Fibroblast of peridontal ligament (primary cell): ENCODE measurements around the gene GOLGA2.
A peak's percentile ranks its signal among the peaks of the same experiment; 100 is the strongest.
"Not testable (repeated sequence)": the region's sequence is repeated elsewhere in the genome, so short reads cannot be mapped to it uniquely, and the experiment has no call there.

Experiments
- DNase-seq: peaks from one replicate; pipeline ENCODE4 v3.0.0-alpha.2; 2010; ENCODE audit errors: extremely low read depth

GOLGA2 gene

GRCh38 chr9:128292009-128292408 is 16.2 kb upstream of the GOLGA2 start:
- DNase-seq: no peak

GRCh38 chr9:128288273-128289004 is 12.6 kb upstream of the GOLGA2 start:
- no peak for DNase-seq

DNA sequence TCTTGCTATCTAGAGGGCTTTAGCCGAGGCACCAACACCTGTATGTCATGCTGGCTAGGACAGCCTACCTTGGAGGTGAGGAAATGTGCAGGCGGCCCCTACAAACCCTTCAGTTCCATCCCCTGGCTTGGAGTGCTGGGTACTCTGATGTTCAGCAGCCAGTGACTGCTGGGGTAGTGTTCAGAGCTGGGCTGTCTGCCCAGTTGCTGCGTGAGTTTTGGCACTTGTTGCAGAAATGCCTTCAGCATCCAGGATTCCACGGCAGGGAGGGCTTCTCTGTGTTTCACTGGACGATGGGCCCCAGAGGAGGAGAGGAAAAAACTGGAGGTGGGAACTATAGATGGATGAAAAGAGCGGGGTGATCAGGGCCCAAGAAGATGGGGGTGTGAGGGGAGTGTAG is 10.6 kb upstream of the GOLGA2 start:
- peak; percentile 75 for DNase-seq

DNA sequence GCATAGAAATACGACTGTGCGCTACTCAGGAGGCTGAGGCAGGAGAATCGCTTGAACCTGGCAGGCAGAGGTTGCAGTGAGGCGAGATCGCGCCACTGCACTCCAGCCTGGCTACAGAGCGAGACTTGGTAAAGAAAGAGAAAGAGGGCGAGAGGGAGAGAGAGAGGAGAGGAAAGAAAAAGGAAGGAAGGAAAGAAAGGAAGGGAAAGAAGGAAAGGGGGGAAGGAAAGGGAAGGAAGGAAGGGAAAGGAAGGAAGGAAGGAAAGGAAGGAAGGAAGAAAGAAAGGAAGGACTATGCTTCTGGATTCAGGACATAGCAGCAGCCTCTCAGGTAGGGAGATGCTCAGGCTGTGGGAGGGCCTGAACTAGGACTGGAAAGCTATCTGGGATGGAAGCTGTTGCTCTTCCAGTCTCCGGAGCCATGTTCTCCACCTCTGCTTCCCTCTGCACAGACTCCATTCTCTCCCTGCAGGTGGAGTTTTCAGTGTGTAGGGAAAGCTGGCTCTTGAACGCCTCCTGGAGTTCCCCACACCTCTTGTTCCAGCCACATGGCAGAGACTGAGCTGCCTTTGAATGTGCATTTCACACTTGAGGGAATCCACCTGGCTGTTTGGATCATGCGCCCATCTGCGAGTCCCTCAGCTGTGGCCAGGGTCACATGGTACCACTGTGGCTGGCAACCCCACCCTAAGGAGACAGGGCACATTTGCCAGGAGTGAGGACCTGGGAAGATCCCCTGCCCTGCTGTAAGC is 9.4 kb upstream of the GOLGA2 start:
- DNase-seq: no peak

DNA sequence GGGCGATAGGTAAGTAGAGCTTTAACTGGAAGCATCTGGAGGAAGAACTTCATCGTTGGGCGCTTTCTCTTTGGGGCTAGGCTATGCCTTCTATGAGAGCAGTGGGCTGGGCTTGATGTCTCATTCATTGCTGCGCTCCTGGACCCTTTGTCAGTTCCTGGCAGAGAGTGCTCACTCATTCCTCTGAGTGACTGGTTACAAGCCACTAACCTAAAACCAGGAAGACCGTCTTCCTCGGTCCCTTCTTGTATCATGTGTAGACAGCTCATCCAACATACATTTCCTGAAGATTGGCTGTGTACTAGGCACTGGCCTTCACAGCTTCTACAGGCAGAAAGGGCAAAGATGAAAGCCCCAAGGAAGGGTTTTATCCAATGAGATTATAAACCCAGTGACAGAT is 6.7 kb upstream of the GOLGA2 start:
- peak; percentile 33 for DNase-seq

GRCh38 chr9:128280084-128280622 is 4.3 kb upstream of the GOLGA2 start:
- no peak for DNase-seq

DNA sequence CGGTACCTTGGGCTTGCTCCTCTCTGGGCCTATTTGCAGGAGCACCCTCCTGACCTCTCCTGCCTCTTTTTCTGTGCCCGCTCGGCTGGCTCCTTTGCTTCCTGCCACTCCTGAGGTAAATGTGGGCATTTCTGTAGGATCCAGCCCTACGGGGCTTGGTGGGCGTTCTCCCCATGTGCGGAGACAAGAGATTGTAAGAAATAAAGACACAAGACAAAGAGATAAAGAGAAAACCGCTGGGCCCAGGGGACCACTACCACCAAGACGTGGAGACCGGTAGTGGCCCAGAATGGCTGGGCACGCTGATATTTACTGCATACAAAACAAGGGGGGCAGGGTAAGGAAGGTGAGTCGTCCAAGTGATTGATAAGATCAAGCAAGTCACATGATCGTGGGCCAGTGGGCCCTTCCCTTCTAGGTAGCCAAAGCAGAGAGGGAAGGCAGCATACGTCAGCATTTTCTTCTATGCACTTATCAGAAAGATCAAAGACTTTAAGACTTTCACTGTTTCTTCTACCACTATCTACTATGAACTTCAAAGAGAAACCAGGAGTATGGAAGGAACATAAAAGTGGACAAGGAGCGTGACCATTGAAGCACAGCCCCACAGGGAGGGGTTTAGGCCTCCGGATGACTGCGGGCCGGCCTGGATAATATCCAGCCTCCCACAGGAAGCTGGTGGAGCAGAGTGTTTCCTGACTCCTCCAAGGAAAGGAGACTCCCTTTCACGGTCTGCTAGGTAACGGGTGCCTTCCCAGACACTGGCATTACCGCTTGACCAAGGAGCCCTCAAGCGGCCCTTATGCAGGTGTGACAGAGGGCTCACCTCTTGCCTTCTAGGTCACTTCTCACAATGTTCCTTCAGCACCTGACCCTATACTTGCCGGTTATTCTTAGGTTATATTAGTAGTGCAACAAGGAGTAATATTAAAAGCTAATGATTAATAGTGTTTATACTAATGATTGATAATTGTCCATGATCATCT is 3.6 kb upstream of the GOLGA2 start:
- DNase-seq: not testable (repeated sequence)

DNA sequence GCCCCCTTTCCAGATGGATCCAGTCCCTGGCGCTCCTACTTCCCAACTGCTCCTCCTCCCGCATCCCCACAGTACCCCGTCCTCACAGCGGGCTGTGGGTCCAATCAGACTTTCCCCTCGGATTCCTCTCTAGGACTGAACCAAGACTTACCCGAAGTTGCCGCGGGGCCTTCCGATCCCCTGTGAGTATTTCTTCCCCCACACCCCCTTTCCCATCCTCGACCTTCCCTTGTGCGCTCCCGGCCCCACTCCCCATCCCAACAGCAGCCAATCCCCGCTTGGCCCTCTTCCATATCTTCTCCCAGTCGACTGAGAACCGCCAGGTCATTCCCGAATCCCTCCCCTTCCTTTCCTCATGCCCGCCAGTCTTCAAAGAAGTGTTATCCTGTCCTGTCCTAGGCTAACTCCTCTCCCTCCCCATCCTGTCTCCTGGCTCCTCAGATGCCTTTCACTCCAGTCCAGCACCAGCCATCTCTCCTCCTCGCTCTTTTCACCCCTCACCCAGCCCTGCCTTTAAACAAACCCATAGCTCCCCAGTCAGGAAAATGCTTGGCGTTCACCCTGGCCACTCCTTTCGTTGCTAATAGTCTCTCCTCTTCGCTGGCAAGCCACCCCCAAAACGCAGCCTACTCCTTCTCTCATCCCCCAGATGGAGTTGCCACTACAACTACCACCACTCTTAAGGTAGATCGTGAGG is 915 bp upstream of the GOLGA2 start:
- peak; percentile 42 for DNase-seq

- DNase-seq: peak; percentile 99
Measured at GRCh38 chr9:128276008-128276573, 284 bp upstream of the GOLGA2 start, which contains the start of gene SWI5. Gene SWI5 (plus strand): TSS chr9:128276276.

DNA sequence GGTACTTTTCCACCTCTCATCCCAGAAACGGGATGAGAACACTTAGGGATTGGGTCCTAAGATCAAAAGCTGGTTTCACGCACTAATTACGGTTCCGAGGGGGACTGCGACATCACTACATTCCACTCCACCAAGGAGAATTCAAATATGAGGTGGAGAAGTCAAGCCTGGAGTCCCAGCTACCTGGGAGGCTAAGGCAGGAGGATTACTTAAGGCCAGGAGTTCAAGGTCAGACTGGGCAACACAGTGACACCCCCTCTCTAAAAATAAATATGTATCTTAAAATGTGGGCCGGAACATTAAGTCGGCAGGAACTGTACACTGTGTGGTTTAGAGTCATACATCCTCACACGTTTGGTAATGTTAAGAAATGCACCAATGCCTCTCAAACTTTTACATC is 1.6 kb downstream of the GOLGA2 start:
- peak; percentile 28 for DNase-seq

GRCh38 chr9:128271512-128271911 is 4.3 kb downstream of the GOLGA2 start:
- DNase-seq: no peak

GRCh38 chr9:128271112-128271511 is 4.7 kb downstream of the GOLGA2 start:
- no peak for DNase-seq

- no peak for DNase-seq
Measured at GRCh38 chr9:128266868-128267590, 8.8 kb downstream of the GOLGA2 start.

- DNase-seq: no peak
Measured at GRCh38 chr9:128265348-128265847, 10.4 kb downstream of the GOLGA2 start.

- DNase-seq: no peak
Measured at GRCh38 chr9:128262687-128263086, 13.1 kb downstream of the GOLGA2 start.

DNA sequence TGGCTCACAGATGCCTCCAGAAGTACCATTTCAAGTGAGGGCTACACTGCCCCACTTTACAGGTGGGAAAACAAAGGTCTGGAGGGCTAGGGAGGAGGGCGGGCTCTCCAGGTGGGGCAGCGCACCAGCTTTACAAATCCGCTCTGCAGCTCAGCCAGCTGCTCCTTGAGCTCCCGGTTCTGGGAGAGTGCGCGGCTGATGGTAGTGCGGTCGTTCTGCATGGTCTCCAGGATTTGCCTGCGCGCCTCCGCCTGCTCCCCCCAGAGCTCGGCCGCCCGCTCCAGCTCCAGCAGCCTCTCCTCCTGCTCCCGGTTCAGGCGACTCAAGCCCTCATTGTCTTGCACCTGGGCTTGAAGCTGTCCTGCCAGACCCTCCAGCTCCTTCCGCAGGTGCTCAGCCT is 15.5 kb downstream of the GOLGA2 start:
- no peak for DNase-seq

DNA sequence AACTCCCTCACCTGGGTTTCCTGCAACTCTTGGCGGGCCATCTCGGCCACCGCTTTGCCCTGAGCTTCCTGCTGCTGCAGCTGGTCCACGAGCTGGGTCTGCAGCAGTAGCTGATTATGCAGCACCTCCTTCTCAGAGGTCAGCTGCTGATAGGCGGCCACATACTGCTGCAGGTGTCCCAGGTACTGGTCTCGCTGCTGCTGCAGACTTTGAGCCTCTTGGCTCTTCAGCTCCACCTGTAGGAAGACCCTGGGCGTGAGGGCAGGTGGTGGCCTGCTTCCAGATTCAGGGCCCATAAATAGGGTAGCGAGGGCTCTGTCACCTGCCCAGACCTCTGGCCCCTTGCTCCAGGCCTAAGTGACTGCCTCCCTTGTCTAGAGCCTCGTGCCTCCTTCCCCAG is 16.7 kb downstream of the GOLGA2 start:
- no peak for DNase-seq

DNA sequence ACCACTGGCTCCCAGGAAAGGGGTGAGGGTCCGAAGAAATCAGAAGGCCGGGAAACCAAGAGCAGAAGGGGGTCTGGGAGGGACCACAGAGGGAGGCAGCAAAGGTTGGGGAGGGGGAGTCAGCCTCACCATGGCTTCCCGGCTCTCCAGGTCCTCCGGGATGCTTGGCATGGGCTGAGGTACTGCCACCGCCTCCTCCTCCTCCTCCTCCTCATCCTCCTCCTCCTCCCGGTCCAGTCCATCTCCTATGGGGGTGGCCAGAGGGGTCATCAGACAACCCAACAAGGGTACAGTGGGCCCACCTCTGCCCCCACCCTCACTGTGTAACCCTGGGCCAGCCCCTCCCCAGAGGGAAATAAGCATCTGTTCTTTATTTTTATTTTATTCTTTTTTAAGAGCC is 17.5 kb downstream of the GOLGA2 start:
- no peak for DNase-seq

- DNase-seq: no peak
Measured at GRCh38 chr9:128257907-128258306, 17.9 kb downstream of the GOLGA2 start.
